GM12801 (cell line): ENCODE measurements around the gene NCKAP5.

ENCODE experiments used
- TF ChIP-seq, protein P1 (sequence below): IDR thresholded peaks from one replicate; pipeline ENCODE4 v1.5.1; 2011; ENCODE audit warnings: control low read depth; ENCODE audit not compliant: insufficient read length; ENCODE audit errors: extremely low read depth

NCKAP5 gene

DNA sequence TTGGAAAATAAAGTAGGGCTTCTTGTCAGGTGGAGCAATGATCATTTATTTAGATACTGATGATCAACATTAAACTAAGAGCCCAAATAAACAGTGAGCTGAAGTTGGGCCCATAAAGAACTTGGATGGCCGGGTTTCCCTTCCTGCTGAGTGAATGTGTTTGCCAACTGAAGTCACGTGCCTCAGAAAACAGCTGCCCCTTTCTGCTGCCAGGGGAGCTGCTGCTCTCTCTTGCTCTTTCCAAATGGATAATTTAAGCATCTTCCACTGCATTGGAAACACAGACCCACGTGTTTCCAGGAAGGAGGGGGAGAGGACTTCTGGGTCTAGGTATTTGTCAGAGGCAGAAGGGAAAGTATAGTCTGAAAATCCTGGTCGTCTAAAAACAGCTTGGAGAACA, 22.9 kb upstream of the NCKAP5 start:
- TF ChIP-seq, protein P1, sequence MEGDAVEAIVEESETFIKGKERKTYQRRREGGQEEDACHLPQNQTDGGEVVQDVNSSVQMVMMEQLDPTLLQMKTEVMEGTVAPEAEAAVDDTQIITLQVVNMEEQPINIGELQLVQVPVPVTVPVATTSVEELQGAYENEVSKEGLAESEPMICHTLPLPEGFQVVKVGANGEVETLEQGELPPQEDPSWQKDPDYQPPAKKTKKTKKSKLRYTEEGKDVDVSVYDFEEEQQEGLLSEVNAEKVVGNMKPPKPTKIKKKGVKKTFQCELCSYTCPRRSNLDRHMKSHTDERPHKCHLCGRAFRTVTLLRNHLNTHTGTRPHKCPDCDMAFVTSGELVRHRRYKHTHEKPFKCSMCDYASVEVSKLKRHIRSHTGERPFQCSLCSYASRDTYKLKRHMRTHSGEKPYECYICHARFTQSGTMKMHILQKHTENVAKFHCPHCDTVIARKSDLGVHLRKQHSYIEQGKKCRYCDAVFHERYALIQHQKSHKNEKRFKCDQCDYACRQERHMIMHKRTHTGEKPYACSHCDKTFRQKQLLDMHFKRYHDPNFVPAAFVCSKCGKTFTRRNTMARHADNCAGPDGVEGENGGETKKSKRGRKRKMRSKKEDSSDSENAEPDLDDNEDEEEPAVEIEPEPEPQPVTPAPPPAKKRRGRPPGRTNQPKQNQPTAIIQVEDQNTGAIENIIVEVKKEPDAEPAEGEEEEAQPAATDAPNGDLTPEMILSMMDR, result no peak

DNA sequence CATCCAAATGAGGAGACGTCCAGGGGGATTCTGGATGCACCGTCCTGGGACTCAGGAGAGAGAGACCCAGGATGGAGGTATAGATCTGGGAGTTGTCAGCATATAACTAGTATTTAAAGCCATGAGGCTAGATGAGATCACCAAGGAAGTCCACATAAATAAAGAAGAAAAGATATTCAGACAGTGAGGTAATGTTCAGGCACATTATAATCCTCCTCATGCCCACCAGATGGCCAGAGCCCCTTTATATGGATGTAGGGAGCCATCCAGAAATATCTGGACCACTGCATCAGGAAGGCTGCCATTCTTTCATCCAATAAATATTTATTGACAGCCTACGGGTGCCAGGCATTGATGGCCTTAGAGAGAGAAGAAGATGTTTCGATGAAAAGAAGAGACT, 21.2 kb upstream of the NCKAP5 start:
- TF ChIP-seq, protein P1, result no peak

DNA sequence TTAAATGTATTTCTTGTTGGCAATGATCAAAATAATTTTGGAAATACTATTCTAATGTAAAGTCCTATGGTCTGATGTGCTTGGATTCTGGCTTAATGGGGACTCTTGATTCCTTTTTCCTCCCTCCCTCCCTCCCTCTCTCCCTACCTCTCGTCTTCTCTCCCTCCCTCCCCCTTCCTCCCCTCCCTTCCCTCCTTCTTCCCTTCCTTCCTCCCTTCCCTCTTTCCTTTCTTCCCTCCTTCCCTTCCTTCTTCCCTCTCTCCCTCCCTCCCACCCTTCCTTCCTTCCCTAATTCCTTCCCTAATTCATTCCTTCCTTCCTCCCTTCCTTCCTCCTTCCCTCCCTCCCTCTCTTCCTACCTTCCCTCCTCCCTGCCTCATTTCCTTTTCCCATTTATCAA, 19.9 kb upstream of the NCKAP5 start:
- TF ChIP-seq, protein P1, result no peak

DNA sequence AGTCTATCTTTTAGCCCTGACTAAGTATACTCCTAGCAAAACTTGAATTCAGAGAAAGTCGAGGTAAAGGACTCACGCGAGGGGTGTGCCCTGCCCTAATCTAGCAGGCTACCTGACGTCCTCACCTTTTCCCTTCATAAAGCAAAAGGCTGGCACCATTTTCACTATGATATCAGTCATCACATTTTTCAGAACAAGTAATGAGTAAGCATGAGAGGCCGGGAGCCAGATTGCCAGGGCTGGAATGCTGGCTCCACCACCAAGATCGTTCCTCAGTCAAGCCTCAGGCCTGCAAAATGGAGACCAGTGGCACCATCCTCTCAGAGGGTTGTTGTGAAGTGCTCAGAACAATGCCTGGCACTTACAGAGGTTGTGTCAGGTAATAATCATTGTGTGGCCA, 18.7 kb upstream of the NCKAP5 start:
- TF ChIP-seq, protein P1, result no peak

DNA sequence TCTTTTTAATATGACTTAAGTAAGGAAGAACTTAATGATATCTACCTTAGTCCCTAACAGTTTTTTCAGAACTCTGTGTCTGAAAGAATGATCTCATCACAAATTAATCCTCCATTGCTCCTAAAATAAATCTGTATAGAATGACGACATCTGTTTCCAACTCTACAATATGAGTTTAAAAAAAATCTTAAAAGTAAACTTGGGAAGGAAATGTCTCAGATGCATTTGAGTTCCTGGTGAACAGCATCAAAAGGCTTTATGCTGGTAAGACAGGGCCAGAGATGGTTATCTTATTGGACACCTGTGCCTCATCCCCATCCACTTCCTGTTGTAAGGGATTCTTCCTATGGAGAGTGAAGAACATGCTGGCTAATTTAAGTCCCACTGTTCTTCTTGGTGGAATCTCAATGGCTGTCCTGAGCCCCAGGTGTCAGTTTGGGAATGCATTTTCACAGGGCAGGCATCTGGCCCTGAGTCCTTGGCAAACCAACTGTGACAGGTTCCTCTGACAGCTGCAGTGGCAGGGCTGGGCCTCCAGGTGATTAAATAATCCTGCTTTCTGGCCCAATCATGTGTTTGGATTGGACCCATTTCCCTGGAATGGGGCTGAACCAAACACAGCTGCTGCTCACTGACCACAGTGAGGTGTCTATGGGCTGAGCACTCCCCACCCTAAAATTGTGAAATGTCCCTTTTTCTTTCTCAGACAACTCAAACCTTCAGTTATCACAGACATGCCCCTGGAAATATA, 12.9 kb upstream of the NCKAP5 start:
- TF ChIP-seq, protein P1, result no peak

DNA sequence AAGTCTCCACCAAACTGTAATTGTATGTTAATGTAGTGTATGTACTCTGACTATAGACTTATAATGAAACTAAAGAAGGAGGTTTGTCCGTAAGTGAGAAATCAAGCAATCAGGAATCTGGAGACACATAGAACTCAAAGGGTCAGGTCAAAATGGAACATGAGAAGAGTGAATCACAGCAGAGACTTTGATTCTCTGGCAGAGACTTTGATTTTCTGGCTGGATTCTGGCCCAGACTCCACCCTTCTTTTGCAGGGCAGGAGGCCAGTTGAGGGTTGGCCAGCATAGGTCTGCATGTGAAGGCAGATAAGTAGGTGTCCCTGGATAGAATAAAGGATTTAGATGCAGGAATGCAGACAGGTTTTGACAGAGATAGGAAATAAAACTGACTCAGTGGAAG, 11.0 kb upstream of the NCKAP5 start:
- TF ChIP-seq, protein P1, result no peak

DNA sequence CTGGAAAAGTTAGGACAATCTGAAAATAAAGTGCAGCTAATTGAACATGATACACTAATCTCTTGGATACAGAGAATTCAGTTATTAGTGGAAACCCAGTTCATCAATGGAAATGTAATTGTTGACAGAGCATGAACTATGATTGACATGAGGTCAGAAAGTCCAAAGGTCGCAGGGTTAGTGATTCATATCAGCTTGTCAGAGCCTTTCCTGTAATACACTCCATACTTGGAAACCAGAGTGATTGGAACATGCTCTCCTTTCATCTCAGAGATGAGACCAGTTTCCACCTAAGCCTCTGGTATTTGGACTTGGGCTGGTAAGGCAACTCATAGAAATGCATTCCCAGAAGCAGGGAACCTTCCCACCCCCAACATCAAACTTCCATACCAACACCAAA, 8.5 kb upstream of the NCKAP5 start:
- TF ChIP-seq, protein P1, result no peak

DNA sequence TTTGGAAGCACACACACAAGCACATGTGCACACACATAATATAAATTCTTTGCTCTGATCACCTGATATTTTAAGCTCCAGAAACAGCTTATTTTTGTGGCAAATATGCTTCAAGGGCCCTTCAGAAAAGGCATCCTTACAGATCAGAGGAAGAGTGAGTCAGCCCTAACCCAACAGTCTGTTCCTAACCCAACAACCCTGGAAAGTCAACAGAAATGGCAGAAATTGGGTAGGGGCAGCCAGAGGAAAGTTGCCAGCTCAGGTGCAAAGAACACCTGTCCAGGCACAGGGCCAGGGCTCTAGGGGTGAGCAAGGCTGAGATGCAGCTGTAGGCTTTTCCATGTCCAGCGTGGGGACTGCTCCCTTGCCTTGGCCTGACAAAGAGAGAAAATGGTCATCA, 6.4 kb upstream of the NCKAP5 start:
- TF ChIP-seq, protein P1, result no peak
